NCI-H446 (cell line): ENCODE results near the gene PSMD3.
"Not testable (repeated sequence)": the region's sequence is repeated elsewhere in the genome, so short reads cannot be mapped to it uniquely, and the experiment has no call there.

Experiments used
- DNase-seq, 2 experiments: peaks; one replicate each; lab custom pipeline; 2025; lab: John Stamatoyannopoulos, UW

Gene PSMD3

DNA sequence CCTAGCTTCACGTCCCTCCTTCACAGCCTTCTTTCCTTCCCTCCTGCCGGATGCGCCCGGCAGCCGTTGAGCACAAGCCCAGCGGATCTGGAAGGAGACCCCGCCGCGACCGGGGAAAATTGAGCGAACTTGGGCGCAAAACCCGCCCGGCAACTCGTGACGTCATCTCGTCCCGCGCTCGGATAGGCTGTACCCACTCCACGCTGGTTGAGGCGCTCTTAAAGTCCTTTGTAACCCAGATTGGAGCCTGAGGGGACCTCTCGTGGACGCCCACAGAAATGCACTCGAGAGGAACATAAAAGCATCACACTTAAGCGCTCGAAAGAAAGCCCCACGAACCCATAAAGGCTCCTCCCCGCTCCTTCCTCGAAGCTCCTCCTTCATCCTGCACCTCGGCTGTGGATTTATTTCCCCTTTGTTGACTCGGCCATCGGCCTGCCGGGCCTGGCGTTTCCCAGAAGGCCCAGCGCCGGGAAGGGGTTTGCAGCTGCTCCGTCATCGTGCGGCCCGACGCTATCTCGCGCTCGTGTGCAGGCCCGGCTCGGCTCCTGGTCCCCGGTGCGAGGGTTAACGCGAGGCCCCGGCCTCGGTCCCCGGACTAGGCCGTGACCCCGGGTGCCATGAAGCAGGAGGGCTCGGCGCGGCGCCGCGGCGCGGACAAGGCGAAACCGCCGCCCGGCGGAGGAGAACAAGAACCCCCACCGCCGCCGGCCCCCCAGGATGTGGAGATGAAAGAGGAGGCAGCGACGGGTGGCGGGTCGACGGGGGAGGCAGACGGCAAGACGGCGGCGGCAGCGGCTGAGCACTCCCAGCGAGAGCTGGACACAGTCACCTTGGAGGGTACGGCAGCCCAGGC lies at the start of gene PSMD3:
TSS of gene PSMD3 (plus strand) at position 457 of the 856 bp plus-strand sequence. CDS start at position 621, 164 bp downstream.
- peak; percentile 96 to 97 for DNase-seq

DNA sequence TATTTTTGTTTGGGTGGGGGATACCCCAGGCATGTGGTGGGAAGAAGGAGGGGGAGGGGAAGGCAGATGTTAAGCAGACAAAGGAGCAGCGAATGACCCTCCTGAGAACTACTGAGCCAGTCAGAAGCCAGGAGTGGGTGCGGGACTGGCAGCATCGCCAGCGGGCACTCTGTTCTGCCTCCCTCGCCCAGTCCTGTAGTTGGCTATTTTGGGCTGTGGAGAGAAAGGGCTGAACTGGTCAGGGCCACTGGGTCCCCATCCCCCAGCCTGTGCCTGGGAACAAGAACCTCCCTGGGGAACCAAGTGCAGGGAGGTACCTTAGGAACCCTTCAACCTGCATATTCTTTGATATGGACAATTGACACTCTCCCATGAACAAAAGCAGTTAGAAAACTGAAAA lies 46.7 kb upstream of the PSMD3 start:
- no peak for DNase-seq

DNA sequence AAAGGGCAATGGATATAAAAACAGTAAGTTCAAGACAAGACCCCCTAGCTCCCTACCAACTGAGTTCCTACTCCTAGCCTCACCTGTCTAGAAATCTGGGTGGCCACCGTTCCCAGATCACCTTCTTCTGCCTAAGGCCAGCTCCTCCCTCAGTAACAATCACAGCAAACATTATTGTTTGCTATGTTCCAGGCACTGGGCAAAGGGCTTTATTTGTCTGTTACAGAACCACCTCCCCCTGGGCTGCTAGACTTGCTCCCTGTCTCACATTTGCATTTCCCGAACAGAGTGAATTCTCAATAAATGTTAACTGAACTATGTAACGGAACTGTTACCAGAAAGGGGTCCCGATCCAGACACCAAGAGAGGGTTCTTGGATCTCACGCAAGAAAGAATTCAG lies 46.3 kb upstream of the PSMD3 start:
- no peak for DNase-seq

DNA sequence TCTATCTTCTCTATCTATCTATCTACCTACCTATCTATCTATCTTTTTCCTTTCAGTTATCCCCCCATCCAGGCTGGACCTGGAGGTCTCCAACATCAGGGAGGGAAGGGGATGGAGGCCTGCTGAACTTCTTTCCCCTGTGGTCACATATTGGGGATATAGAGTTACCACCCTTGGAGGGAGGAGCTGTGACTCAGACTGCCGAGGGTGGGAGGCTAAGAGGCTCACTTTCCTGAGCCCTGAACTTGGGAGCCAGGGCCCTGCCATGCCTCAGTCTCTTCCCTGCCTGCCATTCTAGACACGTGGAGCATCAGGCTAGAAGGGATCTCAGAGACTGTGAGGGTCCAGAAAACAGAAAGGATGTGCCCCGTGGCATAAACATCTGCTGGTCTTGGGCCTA lies 44.7 kb upstream of the PSMD3 start:
- no peak for DNase-seq

DNA sequence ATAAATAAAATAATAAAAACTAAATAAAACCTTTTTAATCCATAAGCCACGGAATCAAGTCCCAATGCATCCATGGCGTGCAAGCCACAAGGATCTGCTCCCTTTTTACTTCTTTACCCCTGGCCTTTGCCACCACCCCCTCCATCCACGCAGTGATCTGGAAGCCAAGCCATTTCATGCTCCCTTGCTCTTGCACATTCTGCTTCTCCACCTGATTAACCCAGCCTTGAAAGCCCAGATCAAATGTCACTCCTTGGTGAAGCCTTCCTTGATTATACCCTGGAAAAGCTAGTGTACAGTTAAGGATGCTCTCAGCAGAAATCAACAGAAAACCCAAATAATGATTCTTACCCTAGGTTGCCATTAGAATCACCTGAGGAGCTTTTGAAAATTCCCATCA lies 43.2 kb upstream of the PSMD3 start:
- no peak for DNase-seq

DNA sequence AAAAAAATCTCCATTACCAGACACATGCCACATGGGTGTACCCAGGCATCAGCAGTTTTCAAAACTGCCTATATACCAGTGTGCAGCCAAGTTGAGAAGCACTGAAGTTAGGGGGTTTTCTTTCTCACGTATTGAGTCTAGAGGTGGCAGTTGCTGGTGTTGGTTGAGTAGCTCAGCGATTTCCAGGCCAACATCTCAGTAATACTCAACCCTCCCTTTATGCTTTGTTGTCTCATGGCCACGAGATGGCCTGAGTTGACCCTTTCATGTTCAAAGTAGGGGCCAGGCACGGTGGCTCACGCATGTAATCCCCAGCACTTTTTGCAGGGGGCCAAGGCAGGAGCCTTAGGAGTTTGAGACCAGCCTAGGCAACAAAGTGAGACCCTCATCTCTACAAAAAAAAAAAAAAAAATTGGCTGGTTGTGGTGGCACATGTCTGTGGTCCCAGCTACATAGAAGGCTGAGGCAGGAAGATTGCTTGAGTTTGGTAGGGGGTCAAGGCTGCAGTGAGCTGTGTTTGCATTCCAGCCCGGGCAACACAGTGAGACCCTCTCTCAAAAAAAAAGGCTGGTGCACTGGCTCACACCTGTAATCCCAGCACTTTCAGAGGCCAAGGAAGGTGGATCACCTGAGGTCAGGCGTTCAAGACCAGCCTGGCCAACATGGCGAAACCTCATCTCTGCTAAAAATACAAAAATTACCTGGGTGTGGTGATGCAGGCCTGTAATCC lies 42.3 kb upstream of the PSMD3 start:
- no peak for DNase-seq

DNA sequence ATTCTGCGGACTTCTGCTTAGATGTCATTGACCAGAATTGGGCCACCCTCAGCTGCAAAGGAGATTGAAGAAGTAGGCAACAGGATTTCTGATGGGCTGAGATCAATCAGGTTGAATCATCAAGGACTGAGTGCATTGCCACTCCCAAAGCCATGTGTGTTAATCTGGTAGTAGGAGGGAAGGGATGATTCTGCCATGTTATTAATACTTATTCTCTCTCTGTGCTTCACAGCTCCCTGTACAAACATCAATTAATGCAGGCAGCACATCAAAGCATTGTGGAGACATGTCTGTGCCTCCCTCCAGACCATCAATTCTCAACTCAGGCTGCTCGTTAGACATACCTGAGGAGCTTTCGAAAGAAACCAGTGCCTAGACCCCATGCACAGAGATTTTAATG lies 41.5 kb upstream of the PSMD3 start:
- DNase-seq, result no peak

DNA sequence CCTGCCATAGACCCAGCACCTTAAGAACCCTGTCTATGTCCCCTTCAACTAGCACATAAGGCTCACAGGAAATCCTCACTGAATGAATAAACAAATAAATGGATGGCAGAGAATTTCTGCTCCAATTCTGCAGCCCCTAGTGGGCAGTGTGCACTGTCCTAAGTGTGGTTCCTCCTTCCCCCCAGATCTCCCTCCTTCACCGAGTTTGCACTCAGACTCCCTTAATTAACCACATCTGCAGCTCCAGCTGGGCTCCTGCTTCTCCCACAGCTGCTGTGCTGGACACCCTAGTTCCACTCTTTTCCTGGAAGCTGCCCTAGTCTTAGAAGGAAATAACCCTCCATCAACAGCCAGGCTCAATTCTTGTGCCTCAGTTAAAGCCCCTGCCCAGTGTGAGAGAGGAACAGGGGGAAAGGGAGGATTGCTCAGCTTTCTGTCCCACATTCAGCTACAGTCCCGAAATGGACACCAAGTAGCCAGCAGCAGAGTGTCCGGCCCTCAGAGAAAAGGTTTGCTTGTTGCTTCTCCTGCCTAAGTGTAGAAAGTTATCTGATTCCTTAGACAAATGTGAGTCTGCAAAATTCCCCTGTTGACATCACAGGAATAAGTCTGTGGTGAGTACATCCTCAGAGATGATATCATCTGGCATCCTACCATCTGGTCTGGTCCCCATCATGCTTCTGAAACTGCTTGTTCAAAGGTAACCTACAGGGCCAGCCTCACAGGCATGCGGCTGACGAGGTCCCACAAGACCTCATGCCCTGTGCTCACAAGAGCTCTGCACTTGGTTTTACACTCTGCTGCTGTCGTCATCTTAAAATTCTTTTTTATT lies 40.8 kb upstream of the PSMD3 start:
- no peak for DNase-seq

DNA sequence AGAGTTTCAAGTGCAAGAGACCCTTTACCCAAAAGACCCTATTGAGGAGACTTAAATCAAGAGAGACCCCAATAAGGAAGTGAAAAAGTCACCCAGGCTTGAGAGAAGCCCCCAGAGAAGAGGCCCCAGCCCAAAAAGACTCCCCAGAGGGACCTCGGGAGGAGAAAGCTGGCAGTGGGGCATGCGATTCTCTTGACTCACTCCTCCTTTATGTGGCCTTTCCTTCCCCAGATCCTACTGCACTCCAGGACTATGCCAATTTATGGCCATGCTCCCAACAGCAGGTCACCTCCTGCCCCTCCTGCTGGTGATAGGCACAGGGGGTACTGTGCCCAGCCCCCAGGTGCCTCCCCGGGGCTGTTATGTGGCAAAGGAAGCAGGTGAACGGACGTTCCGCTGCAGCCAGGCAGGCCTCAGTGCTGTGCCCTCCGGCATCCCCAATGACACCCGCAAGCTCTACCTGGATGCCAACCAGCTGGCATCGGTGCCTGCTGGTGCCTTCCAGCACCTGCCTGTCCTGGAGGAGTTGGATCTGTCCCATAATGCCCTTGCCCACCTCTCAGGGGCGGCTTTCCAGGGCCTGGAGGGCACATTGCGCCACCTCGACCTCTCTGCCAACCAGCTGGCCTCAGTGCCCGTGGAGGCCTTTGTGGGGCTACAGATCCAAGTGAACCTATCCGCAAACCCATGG lies 36.8 kb upstream of the PSMD3 start:
- DNase-seq, result no peak

DNA sequence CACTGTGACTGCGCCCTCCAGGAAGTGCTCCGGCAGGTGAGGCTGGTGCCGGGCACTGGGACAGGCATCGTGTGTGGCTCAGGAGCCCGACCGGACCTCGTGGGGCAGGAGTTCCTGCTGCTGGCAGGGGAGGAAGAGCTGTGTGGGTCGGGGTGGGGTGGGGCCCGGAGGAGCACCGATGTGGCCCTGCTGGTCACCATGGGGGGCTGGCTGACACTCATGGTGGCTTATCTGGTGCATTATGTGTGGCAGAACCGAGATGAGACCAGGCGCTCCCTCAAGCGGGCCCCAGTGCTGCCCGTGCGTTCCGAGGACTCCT lies 36.3 kb upstream of the PSMD3 start:
- DNase-seq, result no peak

DNA sequence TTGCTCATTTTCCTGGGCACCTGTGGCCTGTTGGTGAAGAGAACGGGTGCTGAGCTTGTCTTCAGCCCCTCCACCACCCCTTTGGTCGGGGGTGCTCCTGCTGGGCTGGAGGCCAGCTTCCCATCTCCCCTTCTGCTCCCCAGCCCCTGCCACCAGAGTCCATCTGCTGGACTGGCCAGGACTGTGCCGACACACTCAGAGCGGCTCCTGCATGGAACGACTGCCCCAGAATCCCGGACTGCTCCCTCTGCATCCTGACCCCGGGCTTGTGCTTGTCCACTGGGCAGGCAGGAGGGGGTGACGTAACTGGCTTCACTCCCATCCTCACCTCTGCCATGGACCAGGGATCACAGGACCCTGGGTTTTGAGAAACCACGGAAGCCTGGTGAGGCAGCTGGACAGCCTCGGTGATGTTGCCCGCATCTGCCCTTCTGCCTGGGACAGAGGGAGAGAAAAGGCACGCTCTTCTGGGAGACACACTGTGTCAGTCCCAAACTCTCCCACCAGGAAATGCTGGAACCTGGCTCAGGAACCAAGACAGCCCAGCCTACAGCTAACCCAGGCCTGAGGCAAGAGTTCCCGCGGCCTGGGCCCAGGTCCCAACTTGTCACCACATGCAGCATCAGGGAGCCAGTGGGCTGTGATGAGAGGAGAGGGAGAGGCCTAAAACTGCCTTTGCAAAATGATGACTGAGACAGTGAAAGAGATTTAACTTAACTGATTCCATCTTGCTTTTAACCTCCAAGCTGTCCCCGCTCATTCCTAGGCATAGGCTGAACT lies 33.9 kb upstream of the PSMD3 start:
- no peak for DNase-seq

DNA sequence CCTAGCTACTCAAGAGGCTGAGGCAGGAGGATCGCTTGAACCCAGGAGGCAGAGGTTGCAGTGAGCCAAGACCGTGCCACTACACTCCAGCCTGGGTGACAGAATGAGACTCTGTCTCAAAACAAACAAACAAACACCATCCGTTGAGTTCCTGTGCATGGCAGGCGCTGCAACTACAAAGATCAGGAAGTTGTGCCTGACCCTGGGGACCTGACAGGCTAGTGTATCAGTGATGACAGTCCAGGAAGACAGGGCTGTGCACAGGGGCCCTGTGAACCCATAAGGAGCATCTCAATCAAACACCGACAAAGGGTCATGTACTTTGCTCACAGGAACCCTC lies 32.1 kb upstream of the PSMD3 start:
- DNase-seq, result not testable (repeated sequence)

DNA sequence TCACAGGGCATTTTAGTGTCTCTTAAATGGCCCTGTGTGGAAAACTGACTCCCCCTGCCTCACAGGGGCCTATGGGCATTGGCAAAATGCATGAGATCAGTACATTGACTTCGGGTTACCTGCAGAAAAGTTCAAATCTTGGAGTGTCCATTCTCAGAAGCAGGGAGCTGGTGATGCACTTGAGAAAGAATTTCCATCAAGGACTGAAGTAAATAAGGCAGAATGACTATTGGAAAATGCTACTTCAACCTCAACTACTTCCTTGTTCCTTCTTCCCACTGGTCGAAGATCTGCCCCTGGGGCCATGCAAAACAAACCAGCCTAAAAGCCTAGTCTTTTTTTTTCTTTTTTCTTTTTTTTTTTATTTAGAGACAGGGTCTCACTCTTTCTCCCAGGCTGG lies 31.6 kb upstream of the PSMD3 start:
- DNase-seq, result no peak

DNA sequence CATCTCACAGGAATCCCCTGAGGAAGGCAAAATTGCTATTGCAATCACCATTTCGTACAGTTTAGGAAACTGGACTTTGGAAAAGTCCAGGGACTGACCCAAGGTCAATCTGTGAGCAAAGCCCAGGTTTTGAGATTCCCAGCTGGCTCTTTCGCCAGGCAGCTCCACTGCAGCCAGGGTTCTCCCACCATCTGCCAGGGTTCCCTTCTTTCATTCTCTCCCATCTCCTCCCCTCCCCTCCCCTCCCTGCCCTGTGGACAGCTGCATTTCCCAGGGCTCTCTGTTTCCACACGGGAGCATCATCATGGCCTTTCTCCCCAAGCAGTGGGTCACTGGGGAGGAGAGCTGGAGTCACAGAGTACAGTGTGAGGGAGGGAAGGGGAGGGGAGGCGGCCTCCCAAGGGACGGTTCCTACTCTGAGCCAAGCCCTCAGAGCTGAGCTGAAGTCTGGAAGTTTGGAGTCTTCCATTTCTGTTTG lies 29.7 kb upstream of the PSMD3 start:
- DNase-seq, result no peak

DNA sequence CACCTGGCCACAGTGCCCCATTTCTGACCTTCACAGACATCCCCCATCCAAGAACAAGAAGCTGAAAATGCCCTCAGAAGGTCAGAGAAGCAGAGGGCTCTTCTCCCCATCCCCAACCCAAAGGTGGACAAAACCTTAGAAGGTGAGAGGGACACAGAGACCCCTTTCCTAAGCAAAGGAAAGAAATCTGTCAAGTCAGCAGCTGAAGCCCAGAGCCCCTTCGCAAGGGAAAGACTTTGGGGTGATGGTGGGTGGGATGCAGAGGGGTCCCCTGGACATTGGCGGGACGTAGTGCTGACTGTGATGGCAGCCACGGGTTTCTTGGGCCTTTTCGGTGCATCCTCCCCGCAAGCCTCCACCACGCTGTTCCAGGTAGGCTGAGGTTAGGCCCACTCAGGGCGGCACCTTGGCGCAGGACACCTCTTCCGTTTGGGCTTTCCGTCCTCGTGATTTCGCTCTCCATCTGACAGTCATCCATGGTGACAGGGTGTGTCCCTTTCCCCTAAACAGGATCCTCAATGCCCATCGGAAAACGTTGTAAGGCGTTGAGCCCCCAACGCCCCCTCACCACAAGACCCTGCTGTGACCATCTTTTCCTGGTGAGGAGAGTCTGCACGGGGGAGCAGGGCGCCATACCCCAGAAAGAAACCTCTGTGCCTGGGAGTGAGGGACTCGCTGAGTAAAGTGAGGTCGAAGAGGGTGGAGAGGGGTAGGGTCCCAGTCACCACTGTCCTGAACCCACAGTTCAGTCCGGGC lies 28.5 kb upstream of the PSMD3 start:
- DNase-seq, result no peak

DNA sequence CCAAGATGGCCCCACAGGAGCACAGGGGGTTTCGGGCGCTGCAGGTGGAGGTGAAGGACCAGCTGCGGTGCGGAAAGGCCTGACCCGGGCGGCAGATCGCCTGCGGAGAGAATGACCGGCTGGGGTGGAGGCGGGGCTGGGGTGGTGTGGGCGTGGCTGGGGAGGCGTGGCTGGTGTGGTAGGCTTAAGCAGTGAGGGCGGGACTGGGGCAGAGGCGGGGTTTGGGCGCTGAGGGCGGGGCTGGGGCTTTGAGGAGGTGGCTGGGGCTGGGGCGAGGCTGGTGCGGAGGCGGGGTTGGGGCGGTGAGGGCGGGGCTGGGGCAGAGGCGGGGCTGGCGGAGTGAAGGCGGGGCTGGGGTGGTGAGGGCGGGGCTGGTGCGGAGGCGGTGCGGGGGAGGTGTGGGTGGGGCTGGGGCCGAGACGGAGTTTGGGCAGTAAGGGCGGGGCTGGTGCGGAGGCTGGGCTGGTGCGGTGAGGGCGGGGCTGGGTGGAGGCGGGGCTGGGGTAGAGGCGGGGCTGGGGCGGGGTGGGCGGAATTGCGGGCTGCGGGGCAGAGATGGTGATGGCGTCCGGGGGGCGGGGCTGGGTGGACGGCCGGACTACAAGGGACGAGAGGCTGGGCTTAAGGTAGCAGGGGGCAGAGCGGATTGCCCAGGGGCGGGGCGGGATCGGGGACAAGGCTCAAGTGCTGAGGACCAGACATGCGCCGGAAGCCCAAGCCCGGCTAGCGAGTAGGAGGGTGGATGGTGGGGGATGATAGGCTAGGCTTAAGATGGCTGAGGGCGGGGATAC lies 27.7 kb upstream of the PSMD3 start:
- DNase-seq, result peak; percentile 87 to 96

DNA sequence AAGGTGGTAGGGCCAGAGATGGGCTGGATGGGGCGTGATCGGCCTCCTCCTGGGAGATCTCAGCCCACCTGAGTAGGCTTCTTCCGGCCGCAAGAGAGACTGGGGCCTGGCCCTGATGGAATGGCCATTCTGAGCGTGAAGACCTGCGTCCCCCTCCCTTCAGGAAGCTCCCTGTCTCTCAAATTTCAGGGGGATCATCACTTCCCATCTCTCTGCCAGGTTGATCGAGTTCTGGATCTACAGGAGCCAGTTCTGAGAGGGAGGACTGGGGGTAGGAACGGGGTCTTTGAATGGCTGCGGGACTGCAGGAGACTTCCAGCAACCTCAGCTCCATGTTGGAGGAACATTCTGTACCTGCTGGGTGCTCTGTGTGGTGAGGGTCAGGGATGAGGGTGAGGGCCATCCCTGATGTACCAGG lies 27.1 kb upstream of the PSMD3 start:
- DNase-seq, result no peak

DNA sequence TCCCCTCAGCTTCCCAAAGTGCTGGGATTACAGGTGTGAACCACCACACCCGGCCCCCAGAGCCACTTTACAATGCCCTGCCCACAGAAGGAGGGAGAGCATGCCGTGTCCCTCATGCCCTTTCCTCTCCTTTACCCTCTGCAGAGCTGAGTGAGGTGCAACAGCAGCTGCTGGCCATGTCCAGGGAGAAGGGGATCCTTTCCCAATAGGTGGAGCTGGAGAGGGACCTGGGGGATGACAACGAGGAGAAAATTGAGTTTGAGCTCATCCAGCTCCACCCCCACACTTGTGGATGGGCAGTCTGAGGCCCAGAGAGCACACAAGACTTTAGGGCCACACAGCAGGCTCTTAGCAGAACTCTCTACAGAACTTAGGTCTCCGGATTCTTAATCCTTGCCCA lies 25.7 kb upstream of the PSMD3 start:
- DNase-seq, result no peak

DNA sequence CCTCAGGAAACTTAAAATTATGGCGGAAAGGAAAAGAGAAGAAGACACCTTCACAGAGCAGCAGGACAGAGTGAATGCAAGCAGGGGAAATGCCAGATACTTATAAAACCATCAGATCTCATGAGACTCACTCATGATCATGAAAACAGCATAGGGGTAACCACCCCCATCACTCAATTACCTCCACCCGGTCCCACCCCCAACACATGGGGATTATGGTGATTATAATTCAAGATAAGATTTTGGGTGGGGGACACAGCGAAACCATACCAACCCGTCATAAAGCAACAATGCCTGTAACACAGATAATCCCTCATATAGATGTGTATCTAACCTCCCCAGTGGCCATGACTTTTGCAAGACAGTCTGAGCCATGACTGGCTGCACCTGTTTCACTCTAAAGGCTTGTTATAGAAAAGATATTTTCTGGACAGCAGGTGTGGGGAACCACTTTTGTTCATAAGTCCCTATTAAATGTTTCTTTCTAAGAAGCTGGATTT lies 24.8 kb upstream of the PSMD3 start:
- no peak for DNase-seq
